A549 (cell line): ENCODE data around the gene EMC6.

ENCODE experiments used
- EHMT2 ChIP-seq: fragments of 200-600 bp; sonication (generic); IDR thresholded peaks from 2 replicates; pipeline ENCODE4 v1.6.1; 2016; ENCODE audit warnings: antibody characterized with exemption, low read depth, mild to moderate bottlenecking, moderate library complexity
- EP300 ChIP-seq, 2 experiments: fragments of >200 bp; sonication (Bioruptor Twin); formaldehyde crosslinking; IDR thresholded peaks; 2 replicates in 1 of 2; 3 replicates in 1 of 2; pipeline ENCODE4 v1.6.1; 2016 to 2017
- FOSB ChIP-seq: fragments of 250-450 bp; sonication (Bioruptor Pico); IDR thresholded peaks from 2 replicates; pipeline ENCODE4 v1.5.0; 2020; ENCODE audit warnings: mild to moderate bottlenecking, moderate library complexity
- GATA3 ChIP-seq: IDR thresholded peaks from 2 replicates; pipeline ENCODE4 v1.6.1; 2012; ENCODE audit warnings: borderline replicate concordance
- POLR2A ChIP-seq: IDR thresholded peaks from 2 replicates; pipeline ENCODE4 v1.6.1; 2012; ENCODE audit warnings: mild to moderate bottlenecking, low read length
- RAD21 ChIP-seq, 2 experiments: fragments of >200 bp in 1 of 2; sonication (Bioruptor Twin) in 1 of 2; formaldehyde crosslinking in 1 of 2; IDR thresholded peaks in 1 of 2; conservative IDR thresholded peaks in 1 of 2; 2 replicates in 1 of 2; 3 replicates in 1 of 2; pipeline ENCODE4 v1.6.1; 2012 to 2018; ENCODE audit warnings: inconsistent platforms in 1 of 2
- SREBF2 ChIP-seq: fragments of 450-650 bp; IDR thresholded peaks from 2 replicates; pipeline ENCODE4 v1.6.1; 2014; ENCODE audit warnings: mild to moderate bottlenecking, moderate library complexity
- ZC3H11A ChIP-seq: fragments of 450-650 bp; IDR thresholded peaks from 2 replicates; pipeline ENCODE4 v1.6.1; 2014; ENCODE audit warnings: antibody characterized with exemption, mild to moderate bottlenecking
- TF ChIP-seq, protein P1 (sequence below): fragments of >200 bp; sonication (Bioruptor Twin); formaldehyde crosslinking; IDR thresholded peaks from 3 replicates; pipeline ENCODE4 v1.5.1; 2016
- TF ChIP-seq, protein P2 (sequence below): IDR thresholded peaks from 2 replicates; pipeline ENCODE4 v1.6.1; 2012

DNA sequence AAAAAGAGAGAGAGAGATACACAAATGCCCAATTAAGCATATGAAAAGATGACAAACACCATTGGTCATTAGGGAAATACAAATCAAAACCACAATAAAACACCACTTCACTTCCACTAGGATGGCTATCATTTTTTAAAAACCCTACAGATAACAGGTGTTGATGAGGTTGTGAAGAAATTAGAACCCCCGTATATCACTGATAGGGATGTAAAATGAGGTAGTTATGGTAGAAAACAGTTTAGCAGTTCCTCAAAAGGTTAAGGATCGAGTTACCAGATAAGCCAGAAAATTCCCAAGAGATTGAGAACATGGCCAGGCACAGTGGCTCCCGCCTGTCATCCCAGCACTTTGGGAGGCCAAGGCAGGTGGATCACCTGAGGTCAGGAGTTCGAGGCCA, 24.5 kb downstream of the EMC6 start:
- TF ChIP-seq, protein P1, sequence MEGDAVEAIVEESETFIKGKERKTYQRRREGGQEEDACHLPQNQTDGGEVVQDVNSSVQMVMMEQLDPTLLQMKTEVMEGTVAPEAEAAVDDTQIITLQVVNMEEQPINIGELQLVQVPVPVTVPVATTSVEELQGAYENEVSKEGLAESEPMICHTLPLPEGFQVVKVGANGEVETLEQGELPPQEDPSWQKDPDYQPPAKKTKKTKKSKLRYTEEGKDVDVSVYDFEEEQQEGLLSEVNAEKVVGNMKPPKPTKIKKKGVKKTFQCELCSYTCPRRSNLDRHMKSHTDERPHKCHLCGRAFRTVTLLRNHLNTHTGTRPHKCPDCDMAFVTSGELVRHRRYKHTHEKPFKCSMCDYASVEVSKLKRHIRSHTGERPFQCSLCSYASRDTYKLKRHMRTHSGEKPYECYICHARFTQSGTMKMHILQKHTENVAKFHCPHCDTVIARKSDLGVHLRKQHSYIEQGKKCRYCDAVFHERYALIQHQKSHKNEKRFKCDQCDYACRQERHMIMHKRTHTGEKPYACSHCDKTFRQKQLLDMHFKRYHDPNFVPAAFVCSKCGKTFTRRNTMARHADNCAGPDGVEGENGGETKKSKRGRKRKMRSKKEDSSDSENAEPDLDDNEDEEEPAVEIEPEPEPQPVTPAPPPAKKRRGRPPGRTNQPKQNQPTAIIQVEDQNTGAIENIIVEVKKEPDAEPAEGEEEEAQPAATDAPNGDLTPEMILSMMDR = no peak
- TF ChIP-seq RAD21 (conservative IDR thresholded peaks at IDR 0.05 in 1 of 2, IDR thresholded peaks at IDR 0.05 in 1 of 2) (no peak), ZC3H11A (no peak), POLR2A (no peak), SREBF2 (no peak), FOSB (no peak), GATA3 (no peak), EHMT2 (no peak), EP300 (IDR thresholded peaks at IDR 0.05) (no peak)
- TF ChIP-seq, protein P2, sequence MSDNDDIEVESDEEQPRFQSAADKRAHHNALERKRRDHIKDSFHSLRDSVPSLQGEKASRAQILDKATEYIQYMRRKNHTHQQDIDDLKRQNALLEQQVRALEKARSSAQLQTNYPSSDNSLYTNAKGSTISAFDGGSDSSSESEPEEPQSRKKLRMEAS = no peak
